ENCODE measurements around the gene RAET1L. TPM values are rescaled to one million over a fixed set of nuclear protein-coding genes. Genes with fewer than 3 reads are reported as not detected.
"Not testable (repeated sequence)": the region's sequence is repeated elsewhere in the genome, so short reads cannot be mapped to it uniquely, and the experiment has no call there.

The RAET1L gene
- polyA plus RNA-seq, result not detected

GRCh38 chr6:150025201-150025917 lies at the start of gene RAET1L:
Gene RAET1L (minus strand): TSS chr6:150025532. CDS start chr6:150025471, 61 bp downstream.
- H3K27ac Mint-ChIP-seq, result no peak within 1 kb of the TSS
- peaks cover 20% of the 10 kb centered on the region for H3K27me3 Mint-ChIP-seq
- H3K4me3 Mint-ChIP-seq, result peak within 1 kb of the TSS in 3 of 4 donors; percentile 46 to 75 (median 57)
- peaks cover 0 to 2% (median 0%) of the 10 kb centered on the region in 3 donors for H3K9me3 Mint-ChIP-seq
- no peaks in the 10 kb centered on the region for H3K36me3 Mint-ChIP-seq
- peaks cover 12 to 18% (median 18%) of the 10 kb centered on the region in 3 donors for H3K4me1 Mint-ChIP-seq

GRCh38 chr6:150075034-150075421 lies 49.7 kb upstream of the RAET1L start:
- Mint-ChIP-seq H3K4me3 (peak overlapping the region in 1 of 4 donors; percentile 34), H3K4me1 (peaks cover 7 to 11% (median 9%) of the 10 kb centered on the region in 3 donors), H3K9me3 (no peaks in the 10 kb centered on the region), H3K36me3 (peaks cover 1% of the 10 kb centered on the region), H3K27ac (no peak overlapping the region), H3K27me3 (peaks cover 12% of the 10 kb centered on the region)

GRCh38 chr6:150074396-150075033 lies 49.2 kb upstream of the RAET1L start:
- peaks cover 7 to 11% (median 9%) of the 10 kb centered on the region in 3 donors for H3K4me1 Mint-ChIP-seq
- H3K4me3 Mint-ChIP-seq, result peak overlapping the region in 1 of 4 donors; percentile 34
- not testable (repeated sequence) for H3K27me3 Mint-ChIP-seq, H3K27ac Mint-ChIP-seq, H3K9me3 Mint-ChIP-seq, H3K36me3 Mint-ChIP-seq

- H3K27ac Mint-ChIP-seq, result peak overlapping the region in 1 of 3 donors; percentile 73
- peaks cover 2% of the 10 kb centered on the region for H3K27me3 Mint-ChIP-seq
Measured at GRCh38 chr6:150072201-150072600, 46.9 kb upstream of the RAET1L start.

GRCh38 chr6:150070236-150070818 lies 45.0 kb upstream of the RAET1L start:
- Mint-ChIP-seq H3K27me3 (no peaks in the 10 kb centered on the region), H3K27ac (no peak overlapping the region), H3K36me3 (peaks cover 3% of the 10 kb centered on the region), H3K4me1 (peaks cover 15 to 17% (median 16%) of the 10 kb centered on the region in 3 donors), H3K4me3 (peak overlapping the region in 3 of 4 donors; percentile 38 to 93 (median 40)), H3K9me3 (peaks cover 0 to 2% (median 0%) of the 10 kb centered on the region in 3 donors)

More at GRCh38 chr6:150072201-150072600, 46.9 kb upstream of the RAET1L start:
- H3K36me3 Mint-ChIP-seq, result peaks cover 1% of the 10 kb centered on the region
- peaks cover 15 to 17% (median 16%) of the 10 kb centered on the region in 3 donors for H3K4me1 Mint-ChIP-seq
- no peak overlapping the region for H3K4me3 Mint-ChIP-seq
- peaks cover 0 to 2% (median 0%) of the 10 kb centered on the region in 3 donors for H3K9me3 Mint-ChIP-seq

- Mint-ChIP-seq H3K9me3 (peaks cover 0 to 2% (median 0%) of the 10 kb centered on the region in 3 donors), H3K27me3 (no peaks in the 10 kb centered on the region), H3K4me3 (peak overlapping the region; percentile 60 to 94 (median 93)), H3K27ac (peak overlapping the region in 1 of 3 donors; percentile 48), H3K4me1 (peaks cover 15 to 17% (median 16%) of the 10 kb centered on the region in 3 donors), H3K36me3 (peaks cover 3% of the 10 kb centered on the region)
Measured at GRCh38 chr6:150069706-150070105, 44.4 kb upstream of the RAET1L start.

DNA sequence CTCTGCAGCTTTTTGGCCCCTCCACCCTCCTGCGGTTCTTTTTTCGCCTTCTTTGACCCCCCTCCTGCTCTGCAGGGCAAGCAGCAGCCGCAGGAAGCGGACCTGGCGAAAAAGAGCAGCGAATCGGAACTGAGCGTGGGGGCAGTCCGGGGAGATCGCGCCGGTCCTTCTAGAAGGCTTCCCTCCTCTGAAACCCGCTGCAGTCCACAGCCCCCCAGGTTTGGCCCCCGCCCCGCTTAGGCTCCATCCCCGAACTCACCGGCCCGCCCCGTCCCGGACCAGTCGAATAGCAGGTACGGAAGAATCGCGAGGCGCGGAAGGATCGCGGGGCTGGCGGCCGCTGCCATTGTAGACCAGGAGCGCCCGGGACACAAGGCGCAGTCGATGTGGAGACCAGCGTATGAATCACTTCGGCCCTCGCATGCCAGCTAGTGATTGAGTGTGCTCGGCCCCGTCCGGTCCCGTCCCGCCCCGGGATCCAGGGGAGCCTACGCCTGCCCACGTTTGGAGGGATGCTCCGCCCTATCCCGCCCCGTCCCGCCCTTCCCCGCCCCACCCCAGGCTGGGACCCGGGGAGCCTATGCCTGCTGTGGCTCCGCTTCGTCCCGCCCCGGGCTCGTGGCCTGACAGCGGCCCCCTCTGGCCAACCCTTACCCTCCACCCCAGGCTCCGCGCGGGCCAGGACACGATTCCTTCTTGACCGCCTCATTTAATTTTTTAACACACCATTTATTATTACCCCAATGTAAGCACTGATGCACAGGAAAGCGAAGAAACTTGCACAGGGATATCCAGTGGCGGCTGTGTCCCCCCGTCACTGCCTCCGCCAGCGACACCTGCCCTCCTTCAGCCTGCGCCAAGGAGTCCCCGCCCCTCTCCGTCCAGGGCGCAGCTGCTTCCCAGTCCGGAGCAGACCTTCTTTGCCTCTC lies 43.7 kb upstream of the RAET1L start, which contains the start of gene ULBP3:
Gene ULBP3 (minus strand): TSS at position 402 of the 929 bp plus-strand sequence. CDS start 55 bp downstream, at position 347.
- H3K36me3 Mint-ChIP-seq, result peaks cover 3% of the 10 kb centered on the region
- peaks cover 0 to 2% (median 0%) of the 10 kb centered on the region in 3 donors for H3K9me3 Mint-ChIP-seq
- H3K27me3 Mint-ChIP-seq, result no peaks in the 10 kb centered on the region
- peak within 1 kb of the TSS; percentile 86 to 94 (median 93) for H3K4me3 Mint-ChIP-seq
- peak within 1 kb of the TSS in 2 of 3 donors; percentile 48 to 71 for H3K27ac Mint-ChIP-seq
- H3K4me1 Mint-ChIP-seq, result peaks cover 14 to 17% (median 16%) of the 10 kb centered on the region in 3 donors

- H3K4me1 Mint-ChIP-seq, result peaks cover 14 to 17% (median 16%) of the 10 kb centered on the region in 3 donors
- H3K36me3 Mint-ChIP-seq, result peaks cover 3% of the 10 kb centered on the region
- peaks cover 0 to 2% (median 0%) of the 10 kb centered on the region in 3 donors for H3K9me3 Mint-ChIP-seq
- H3K27ac Mint-ChIP-seq, result peak overlapping the region in 1 of 3 donors; percentile 48
- no peaks in the 10 kb centered on the region for H3K27me3 Mint-ChIP-seq
- peak overlapping the region; percentile 86 to 94 (median 93) for H3K4me3 Mint-ChIP-seq
Measured at GRCh38 chr6:150068151-150068550, 42.8 kb upstream of the RAET1L start.

- Mint-ChIP-seq H3K36me3 (peaks cover 3% of the 10 kb centered on the region), H3K4me3 (no peak overlapping the region), H3K27me3 (no peaks in the 10 kb centered on the region), H3K27ac (no peak overlapping the region), H3K4me1 (peaks cover 5 to 14% (median 10%) of the 10 kb centered on the region in 3 donors), H3K9me3 (peaks cover 0 to 2% (median 0%) of the 10 kb centered on the region in 3 donors)
Measured at GRCh38 chr6:150065083-150065482, 39.8 kb upstream of the RAET1L start.

GRCh38 chr6:150063640-150064039 lies 38.3 kb upstream of the RAET1L start:
- Mint-ChIP-seq H3K27ac (no peak overlapping the region), H3K27me3 (peaks cover 3% of the 10 kb centered on the region), H3K36me3 (peaks cover 9% of the 10 kb centered on the region), H3K9me3 (no peaks in the 10 kb centered on the region), H3K4me1 (peaks cover 5 to 10% (median 10%) of the 10 kb centered on the region in 3 donors), H3K4me3 (peak overlapping the region in 1 of 4 donors; percentile 54)

DNA sequence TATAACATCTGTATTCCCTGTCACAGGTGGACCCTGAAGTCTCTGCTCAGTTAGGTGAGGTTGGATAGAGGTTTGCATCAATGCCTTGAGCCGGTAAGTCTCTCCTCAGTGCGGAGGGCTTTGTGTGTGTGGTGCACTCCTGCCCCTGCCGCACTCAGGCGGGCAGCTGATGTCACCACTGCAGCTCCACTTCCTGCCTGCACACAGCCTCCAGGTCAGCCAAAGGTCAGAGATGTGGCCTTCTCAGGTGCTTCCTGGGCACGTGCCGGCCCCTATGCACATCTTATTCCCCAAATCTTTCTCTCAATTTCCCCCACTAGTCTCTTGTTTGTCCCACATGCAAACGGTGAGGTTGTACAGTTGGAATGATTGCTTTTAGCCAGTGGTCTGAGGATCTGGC lies 34.6 kb upstream of the RAET1L start:
- not testable (repeated sequence) for H3K4me1 Mint-ChIP-seq, H3K27ac Mint-ChIP-seq
- peak overlapping the region in 1 of 4 donors; percentile 63 for H3K4me3 Mint-ChIP-seq

GRCh38 chr6:150058986-150059385 lies 33.7 kb upstream of the RAET1L start:
- Mint-ChIP-seq H3K4me3 (no peak overlapping the region), H3K27me3 (peaks cover 27% of the 10 kb centered on the region), H3K36me3 (peaks cover 9% of the 10 kb centered on the region), H3K4me1 (peaks cover 4 to 8% (median 7%) of the 10 kb centered on the region in 3 donors), H3K9me3 (peaks cover 0 to under 1% (median 0%) of the 10 kb centered on the region in 3 donors), H3K27ac (no peak overlapping the region)

More for the DNA sequence above, 34.6 kb upstream of the RAET1L start:
- H3K9me3 Mint-ChIP-seq, H3K36me3 Mint-ChIP-seq: not testable (repeated sequence)
- H3K27me3 Mint-ChIP-seq, result peaks cover 17% of the 10 kb centered on the region

DNA sequence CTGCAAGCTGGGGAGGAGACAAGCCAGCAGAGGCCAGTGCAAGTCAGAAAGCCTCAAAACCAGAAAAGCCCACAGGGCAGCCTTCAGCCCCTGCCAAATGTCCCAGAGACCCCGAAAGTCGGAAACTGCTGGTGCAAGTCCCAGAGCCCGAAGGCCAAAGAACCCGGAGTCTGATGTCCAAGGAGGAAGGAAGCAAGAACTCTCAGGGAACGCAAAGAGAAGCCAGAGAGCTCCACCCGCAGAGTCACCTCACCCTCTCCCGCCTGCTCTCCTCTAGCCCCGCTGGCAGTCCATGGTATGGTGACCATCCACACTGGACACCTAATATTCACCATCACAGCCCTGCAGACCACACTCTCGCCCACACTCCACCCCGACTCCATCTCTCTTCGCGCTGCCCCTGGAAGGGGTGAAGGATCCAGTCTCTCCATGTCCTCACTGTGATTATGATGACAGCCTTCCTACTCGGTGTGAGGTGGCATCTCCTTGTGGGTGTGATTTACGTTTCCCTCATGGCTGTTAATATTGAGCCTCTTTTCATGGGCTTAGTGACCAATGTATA lies 33.0 kb upstream of the RAET1L start:
- peaks cover 4 to 9% (median 7%) of the 10 kb centered on the region in 3 donors for H3K4me1 Mint-ChIP-seq

More for the DNA sequence above, 33.0 kb upstream of the RAET1L start:
- H3K36me3 Mint-ChIP-seq, result peaks cover 9% of the 10 kb centered on the region
- no peak overlapping the region for H3K27ac Mint-ChIP-seq
- H3K9me3 Mint-ChIP-seq, result peaks cover 0 to 3% (median 0%) of the 10 kb centered on the region in 3 donors
- H3K27me3 Mint-ChIP-seq, result peaks cover 32% of the 10 kb centered on the region
- H3K4me3 Mint-ChIP-seq, result no peak overlapping the region
